HG03097 (cell line): ENCODE results near the gene ELMOD1.

Source experiments
- ATAC-seq: cut with Tn5 transposase; IDR thresholded peaks from one replicate; pipeline ENCODE4 v1.9.1; 2021; ENCODE audit not compliant: unreplicated experiment, low FRiP score

Gene ELMOD1

DNA sequence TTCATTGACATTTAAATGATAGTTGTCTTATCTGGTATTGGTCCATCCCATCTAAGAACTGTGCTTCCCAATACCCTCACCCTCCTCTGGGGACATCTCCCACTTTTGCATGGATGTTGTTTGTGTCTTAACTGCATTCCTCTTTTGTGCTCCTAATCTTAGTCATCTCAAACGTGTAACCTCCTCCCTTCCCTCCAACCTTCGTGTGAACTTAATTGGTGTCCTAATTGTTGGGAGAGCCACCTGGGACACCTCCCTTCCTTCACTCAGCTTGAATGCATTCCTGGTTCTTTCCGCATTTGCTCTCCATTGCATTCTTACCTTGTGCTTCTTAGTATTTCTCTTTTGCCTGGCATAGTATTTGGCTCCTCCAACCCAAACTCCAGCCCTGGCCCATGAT is 9.8 kb upstream of the ELMOD1 start:
- ATAC-seq: no peak

DNA sequence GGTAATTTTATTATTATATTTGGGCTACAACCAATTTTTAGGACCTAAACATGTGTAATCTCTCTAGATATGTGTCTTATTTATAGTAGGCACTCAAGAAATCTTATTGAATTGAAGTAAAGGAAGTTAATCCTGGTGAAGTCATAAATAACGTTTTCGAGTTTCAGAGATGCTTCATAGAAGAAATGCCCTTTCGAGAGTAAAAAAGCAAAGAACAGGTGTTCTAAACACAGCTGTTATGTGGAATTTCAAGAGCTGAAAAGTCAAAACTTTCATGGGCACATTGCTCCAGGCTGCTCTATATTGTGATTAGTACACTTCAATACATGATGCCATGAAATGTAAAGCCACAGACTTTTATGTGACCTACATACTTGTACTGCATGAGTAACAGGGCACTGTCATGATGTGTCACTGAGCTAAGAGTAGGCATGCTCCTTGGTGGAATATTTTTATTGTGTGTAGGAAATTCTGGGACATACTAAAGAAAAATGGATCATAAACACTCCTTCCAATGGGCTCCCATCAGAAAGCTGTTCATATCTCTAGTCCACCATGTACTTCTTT is 7.2 kb upstream of the ELMOD1 start:
- ATAC-seq: no peak

DNA sequence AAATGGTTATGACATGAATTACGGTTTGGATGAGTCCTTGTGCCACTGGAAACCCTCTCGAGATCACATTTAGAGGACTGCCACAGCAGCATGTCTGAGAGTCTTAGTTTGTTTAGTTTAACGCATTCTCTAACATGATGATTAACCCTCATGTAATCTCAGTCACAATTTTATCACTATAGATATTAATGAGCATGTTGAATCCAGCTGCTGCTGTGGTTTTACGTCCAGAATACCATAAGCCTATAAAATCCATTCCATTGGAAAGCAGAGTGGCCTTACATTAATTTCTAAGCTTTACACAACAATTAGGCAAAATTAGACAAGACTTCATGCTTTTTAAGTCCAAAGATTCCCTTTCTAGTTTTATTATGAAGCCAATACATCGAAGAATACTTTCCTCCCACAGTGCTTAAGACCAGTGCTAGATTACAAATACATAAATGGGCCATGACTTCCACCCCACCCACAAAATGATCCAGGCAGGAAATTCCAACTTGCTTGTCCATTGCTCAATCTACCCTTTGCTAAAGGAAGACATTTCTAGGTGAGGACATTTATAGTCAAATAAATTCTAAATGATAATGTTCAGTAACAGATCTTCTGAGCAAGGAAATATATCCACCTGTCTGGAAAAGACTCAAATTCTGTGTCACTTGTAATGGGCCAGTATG is 3.5 kb upstream of the ELMOD1 start:
- ATAC-seq: no peak

DNA sequence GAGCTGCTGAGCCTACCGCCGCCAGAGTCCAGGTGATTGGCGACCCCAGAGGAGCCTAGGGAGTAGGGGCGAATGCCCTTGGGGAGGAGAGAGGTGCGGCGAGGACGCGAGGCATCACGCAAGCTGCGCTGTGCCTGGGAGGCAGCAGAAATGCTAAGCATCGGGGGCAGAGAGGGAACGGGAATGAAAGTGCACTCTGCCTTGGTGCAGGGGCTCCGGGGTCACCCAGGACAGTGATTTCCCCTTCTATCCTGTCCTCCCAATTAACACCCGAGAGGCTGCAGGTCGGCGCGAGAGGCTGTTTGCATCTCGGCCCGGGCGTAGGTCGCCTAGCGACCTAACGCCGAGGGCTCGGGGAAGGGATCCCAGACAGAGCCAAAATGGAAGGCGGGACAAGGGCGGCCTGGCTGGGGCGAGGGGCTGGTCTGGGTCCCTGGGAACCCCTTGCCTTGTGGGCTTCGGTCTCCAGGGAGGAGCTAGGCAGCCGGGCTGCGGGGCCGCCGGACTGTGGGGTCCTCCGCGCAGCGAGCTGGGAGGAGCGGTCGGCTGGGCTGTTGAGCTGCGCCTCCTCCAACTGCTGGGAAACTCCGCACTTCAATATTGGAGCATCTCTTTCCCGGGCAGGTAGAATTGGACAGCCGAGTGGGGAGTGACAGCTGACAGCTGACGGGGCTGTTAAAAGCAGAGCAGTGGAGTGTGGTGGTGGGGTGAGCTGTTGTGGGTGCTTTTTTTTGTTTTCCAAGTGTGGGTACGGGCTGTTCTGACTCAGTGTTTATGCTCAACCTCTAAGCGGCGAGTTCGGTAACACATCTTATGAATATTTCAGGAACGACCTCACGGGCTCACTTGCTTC is 657 bp downstream of the ELMOD1 start:
- peak; percentile 28 for ATAC-seq

DNA sequence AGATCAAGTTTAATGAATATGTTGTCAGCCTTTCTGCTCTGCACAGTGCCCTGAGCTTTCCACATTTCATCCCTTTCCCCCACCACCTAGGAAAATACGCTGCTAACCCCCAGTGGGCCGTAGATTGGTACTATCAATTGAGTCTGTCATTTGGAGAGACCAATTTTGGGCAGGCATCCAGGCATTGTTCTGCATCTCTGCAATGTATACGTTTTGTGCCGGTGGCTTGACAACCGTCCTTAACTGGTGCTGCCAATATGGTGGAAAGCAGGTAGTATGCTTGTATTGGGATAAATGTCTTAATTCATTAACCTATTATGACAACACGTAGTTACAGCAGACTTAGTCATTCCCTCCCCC is 1.3 kb downstream of the ELMOD1 start:
- ATAC-seq: no peak

DNA sequence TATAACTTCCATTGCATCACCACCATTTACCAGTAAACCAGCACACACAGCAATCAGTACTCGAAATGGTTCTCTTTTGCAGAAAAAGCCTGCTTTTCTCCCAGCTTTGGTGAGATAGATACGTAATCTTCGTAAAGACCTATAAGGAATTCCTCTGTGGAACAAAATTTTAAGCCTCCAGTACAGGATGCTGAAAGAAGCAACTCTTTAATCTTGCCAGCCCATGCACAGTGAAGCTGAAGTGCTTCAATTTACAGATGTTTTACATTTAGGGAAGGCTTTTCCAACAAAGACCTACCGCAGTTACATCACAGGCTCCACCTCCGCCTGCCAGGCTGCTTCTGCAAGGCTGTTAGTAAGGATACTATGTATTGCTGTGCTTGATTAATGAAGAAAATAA is 1.9 kb downstream of the ELMOD1 start:
- ATAC-seq: no peak

DNA sequence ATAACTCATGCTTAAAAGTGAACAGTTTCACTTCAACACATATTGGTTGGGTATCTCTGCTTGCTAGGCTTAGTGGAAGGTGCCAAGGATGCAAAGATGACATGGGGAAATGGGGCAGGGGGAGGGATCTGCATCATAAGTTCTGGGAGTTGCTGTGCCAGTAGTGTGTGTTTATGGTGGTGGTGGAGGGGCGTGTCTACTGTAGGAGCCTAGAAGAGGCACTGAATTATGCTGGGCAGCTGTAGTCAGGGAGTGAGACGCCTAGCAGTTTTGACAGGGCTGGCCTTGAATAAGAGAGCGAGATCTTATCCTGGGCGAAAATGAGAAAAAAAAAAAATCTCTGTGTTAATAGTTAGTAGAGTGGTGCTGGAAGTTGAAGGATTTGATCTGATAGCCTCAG is 3.0 kb downstream of the ELMOD1 start:
- no peak for ATAC-seq

DNA sequence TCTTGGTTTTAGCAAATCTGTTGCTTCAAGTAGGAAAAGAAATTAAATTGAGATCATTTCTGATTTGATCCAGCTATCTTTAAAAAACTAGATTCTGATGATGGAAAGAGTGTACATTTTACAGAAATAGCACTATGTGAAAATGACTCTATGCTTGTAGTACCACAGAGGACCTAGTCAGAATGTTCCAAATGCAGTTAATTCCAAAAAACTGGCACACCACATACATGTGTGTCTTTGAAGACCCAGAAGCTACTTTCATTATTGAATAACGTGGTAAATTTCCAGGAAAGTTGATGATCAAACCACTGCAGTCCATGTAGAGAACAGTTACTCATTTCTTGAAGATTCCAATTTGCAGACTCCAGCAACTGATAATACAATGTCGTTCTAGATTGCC is 3.8 kb downstream of the ELMOD1 start:
- ATAC-seq: no peak

DNA sequence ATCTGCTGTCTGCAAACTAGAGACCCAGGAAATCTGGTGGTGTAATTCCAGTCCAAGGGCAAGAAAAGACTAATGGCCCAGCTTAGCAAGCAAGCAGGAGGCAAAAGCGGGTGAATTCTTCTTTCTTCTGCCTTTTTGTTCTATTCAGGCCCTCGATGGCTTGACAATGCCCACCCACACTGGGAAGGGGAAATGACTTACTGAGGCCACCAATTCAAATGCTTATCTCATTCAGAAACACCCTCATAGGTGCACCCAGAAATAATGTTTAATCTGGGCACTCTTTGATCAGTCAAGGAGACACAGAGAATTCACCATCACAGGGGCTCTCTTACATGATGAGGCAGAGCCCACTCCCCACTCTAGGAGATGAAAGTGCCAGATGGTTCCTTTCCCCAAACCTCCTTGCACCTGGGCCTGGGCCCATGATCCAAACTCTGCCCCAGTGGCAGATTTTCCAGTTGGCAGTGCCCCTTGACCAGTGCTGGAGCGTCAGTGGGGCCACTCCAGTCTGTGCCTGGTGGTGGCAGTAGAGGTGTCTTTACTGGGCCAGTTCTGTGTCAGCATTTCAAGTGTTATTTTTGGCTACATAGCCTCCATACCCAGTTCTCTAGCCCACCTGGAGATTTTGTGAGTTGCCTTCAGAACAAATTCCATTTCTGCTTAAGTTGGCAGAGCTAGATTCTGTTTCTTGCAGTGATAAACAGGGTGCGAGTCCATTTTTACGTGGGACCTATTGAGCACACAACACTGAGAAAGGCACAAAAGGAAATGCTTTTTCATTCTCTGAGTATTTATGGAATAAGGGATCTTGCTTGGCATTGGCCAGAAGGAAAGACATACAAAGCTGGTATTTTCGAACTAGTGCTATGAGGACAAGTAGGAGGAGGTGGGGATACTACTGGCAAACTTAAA is 7.5 kb downstream of the ELMOD1 start:
- no peak for ATAC-seq

DNA sequence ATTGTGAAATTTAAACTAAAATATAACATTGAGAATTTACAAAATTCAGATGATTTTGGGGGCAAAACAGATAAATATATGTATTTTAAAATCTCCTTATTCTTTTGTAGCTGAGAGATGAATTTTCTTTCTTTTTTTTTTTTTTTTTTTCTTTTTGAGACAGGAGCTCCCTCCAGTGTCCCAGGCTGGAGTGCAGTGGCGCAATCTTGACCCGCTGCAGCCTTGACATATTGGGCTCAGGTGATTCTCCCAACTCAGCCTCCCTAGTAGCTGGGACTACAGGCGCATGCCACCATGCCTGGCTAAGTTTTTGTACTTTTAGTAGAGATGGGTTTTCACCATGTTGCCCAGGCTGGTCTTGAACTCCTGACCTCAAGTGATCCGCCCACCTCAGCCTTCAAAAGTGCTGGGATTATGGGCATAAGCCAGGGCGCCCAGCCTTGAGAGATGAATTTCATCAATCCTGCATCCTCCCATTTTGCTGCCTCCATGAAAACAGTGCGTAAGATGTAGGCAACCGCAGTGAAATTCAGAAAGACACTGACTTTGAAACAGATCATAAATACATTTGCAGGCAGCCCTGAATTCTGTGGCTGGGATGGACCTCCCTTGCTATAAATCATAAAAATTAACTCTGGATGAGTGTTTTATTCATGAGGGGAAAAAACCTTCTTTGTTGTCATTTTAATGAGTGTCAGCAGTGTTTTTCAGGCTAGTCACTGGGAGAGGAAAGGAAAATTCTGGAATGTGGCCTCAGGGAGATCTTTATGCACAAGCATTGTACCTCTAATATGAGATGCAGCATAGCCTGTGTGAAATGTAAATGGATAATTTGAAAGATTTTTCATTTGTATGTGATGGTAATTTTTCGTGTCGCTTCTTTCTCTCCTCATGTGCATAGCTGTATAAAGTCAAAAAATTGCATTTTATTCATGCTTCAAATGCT is 14.4 kb downstream of the ELMOD1 start:
- no peak for ATAC-seq

DNA sequence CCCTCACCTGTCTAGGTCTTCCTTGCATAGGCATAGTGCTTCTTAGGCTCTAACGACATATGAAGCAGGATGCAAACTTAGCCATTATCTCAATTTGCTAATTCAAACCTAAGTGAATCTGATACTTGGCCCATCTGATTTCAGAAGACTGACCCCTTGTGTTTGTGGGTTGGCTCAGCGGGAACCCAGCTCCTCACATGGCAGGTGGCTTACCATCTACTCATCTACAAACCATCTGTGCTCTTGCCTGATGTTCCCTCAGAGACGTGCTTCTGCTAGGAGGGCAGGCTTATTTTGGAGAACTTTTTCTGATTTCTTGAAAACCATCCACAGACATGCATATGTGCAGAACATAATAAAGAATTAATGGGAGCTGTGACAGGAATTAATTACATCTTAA is 15.2 kb downstream of the ELMOD1 start:
- ATAC-seq: no peak

DNA sequence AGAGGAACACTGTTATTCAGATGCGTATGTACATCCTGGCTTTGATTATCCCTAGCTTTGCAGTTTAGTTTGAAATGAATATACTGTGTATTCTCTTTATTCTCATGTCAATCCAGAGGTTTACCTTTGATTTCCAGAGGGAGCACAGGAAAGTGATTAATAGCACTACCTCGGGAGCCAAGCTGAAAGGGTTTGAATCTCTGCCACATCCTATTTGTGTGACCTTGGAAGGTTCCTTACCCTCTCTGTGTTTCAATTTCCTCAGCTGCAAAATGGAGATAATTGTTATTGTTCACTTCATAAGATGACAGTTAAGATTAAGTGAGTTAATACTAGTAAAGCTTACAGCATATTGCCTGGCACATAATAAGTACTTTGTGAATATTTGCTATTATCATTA is 17.9 kb downstream of the ELMOD1 start:
- no peak for ATAC-seq

DNA sequence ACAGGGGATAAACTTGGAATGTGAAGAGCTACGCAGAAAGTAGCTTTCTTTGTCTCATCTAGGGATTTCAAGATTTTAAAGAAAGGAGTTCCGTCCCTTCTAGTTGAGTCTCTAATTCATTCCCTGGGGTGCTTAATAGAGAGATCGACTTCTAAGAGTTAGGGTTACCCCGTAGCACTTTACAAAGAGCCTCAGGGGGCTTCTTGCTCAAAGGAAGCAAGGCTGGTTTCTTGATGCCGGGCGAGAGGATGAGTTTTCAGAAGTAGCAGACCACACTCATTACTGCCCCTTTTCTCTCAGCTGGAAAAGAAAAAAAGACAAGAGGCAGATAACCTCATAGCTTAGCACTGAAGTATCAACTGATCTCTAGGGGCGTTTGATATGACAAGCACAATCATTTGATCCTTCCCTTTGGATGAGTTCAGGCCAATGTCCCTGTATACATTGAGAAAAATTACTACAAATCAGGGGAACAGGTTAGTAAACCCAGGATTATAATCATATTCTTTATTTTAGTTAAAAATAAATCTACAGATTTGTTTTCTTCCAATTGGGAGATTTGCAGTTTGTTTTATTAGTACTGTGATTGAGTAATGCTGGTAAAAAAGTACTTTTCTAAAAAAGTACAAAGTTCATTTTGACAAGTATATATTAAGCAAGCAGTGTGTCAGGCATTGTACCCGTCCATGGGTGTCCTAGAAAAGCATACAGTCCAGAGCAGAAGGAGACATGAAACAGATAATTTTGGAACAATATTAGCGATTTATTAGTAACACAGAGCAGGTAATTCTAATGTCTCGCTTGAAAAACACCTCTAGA is 18.7 kb downstream of the ELMOD1 start:
- ATAC-seq: no peak

DNA sequence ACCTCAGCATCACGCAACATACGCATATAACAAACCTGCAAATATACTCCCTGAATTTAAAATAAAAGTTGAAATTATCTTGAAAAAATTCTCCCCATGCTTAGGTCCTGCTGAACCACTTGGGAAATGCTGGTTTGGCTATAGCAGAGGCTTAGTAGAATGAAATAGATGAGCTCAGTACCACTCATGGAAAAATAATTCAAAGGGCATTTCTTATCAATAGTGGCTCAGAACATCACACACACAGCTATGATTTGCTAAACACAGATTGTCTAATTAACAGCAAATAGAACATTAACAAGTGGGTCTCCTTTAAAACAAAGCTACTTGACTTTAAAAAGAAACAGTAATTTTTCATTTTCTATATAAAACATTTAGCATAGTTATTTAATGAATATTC is 21.5 kb downstream of the ELMOD1 start:
- ATAC-seq: no peak

DNA sequence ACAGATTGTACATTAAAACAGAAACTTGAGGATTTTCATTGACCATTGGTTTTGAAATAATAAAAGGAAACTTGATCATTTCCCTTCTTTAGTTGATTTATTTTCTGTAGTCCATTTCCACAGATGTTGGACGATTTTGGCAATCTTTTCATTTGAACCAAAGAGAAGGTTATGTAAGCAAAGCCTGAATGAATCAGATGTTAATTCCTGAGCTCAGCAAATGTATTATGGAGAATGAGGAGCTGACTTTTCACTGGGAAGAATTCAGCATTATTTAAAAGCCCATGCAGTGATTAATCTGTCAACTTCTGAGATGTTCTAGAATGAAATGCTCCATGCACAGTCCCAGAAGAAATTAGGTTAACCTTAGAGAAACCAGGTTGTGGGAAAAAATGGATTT is 29.0 kb downstream of the ELMOD1 start:
- ATAC-seq: no peak

DNA sequence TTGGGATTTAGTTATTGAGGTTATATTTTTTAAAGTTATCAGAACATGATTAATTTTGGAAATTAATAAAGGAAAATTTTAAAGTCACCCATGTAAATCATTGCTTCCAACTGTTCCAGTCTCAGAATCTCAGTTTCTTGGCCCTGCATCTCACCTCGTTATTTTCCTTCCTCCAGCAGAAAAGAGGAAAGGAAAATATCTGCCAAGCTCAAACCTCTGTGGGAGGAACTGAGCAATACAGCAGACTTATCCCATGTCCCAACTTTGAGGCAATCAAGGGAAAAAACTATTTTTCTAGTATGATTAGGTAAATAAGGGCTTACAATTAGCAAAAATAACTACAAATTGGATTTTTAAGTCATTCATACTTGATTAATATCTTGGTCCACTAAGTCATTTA is 30.1 kb downstream of the ELMOD1 start:
- ATAC-seq: no peak

DNA sequence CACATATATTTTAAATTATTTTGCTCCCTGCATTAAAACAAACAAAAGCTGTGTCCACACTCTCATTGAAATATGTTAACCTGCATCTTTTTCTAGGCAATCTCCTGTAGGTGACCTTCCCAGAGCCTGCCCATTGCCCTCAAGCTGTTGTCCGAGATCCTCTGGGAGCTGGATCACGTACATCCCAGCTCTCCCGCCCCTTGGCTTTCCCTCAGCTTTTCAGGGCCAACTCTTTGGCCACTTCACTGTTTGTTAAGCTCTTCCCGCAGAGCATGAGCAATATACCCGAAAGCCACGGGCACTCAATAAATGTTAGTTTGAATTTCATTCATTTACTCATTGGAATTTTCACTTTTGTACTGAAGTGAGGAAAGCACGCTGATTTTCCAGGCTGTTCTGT is 32.2 kb downstream of the ELMOD1 start:
- no peak for ATAC-seq

DNA sequence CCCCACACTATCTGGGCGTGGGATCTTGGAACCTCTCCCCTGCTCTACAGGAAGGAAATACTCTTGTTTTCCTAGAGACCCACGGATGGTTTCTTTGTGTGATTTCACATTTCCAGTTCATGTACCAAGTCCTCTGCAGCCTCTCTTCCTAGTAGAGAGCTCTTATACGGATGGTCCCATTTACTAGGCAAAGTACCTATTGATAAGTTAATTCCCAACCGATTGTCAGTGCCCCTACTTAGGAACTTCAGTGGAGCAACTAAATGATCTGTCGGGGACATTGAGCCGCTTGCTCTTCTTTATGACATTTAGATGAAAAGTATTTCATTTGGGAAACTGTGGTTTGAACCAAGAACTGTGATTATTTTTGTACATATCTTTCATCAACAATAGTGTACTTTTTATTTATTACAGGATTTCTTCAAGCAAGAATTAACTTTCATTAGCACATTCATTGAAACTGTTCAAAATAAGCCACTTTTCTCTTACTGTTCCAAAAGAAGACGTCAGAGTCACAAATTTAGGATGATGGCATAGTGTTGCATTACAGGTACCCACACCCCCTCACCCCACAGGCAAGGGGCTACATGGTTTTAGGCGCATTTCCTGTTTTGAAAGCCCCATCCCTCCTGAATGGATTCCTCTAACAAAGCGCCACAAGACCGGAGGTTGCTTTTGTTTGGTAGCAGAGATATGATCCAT is 34.2 kb downstream of the ELMOD1 start:
- ATAC-seq: no peak

DNA sequence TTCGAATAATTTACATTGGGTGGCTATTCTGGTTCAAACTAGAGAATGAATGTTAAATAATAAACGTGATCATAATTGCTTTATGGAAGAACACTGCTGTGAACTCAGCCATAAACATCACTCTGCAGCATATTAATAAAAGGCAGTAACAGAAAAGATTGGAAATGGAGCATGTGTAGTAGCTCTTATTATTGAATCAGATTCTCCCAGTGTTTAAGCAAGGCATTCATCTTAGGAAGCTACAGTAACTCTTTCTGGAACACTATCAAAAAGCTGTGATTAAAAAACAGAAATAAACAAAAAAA is 34.7 kb downstream of the ELMOD1 start:
- ATAC-seq: no peak
